IMR-90 (cell line): ENCODE measurements around the gene VDR. TPM values are rescaled to one million over a fixed set of nuclear protein-coding genes. Genes with fewer than 3 reads are reported as not detected.

Experiments
- ATAC-seq: fragments of 200-7000 bp; cut with Tn5 transposase; 2 replicates; pipeline ENCODE4 v1.9.1; 2020; ENCODE audit warnings: low read depth, mild to moderate bottlenecking, moderate library complexity
- BruUV-seq: library from RNA; stranded (reverse); fragments of 400-500 nt; replicated peaks from 2 replicates; lab custom pipeline; 2021; lab: Mats Ljungman, UMichigan
- CTCF ChIA-PET: fragments of 300-600 bp; formaldehyde crosslinking; extraction: SDS; loops from one replicate; lab custom pipeline; 2021; ENCODE audit warnings: antibody characterized with exemption; lab: Yijun Ruan, JAX
- POLR2A ChIA-PET: fragments of 300-600 bp; sonication (Branson Sonifier 250); formaldehyde crosslinking; loops from one replicate; lab custom pipeline; 2022; ENCODE audit warnings: antibody characterized with exemption; ENCODE audit not compliant: unreplicated experiment; lab: Charles Lee
- DNase-seq: peaks from one replicate; pipeline ENCODE4 v3.0.0; 2013
- H2AFZ ChIP-seq: replicated peaks from 2 replicates; pipeline ENCODE3; 2013; ENCODE audit warnings: low read length, mild to moderate bottlenecking; ENCODE audit not compliant: poor library complexity
- H2AK5ac ChIP-seq: 2 replicates; pipeline ENCODE4 v1.6.1; 2013; ENCODE audit warnings: low read depth, low read length, inconsistent platforms
- H2AK9ac ChIP-seq: replicated peaks from 2 replicates; pipeline ENCODE3; 2013; ENCODE audit warnings: mild to moderate bottlenecking, low read depth, low read length, moderate library complexity; ENCODE audit not compliant: poor library complexity
- H2BK120ac ChIP-seq: 2 replicates; pipeline ENCODE4 v1.6.1; 2013; ENCODE audit warnings: low read depth, low read length, inconsistent platforms
- H2BK15ac ChIP-seq: 3 replicates; pipeline ENCODE4 v1.6.1; 2013; ENCODE audit warnings: low read depth, low read length, inconsistent platforms
- H2BK20ac ChIP-seq: 2 replicates; pipeline ENCODE4 v1.6.1; 2013; ENCODE audit warnings: low read depth, mild to moderate bottlenecking, inconsistent platforms, low read length, moderate library complexity
- H2BK5ac ChIP-seq: 2 replicates; pipeline ENCODE4 v1.6.1; 2013; ENCODE audit warnings: mild to moderate bottlenecking, low read depth, low read length, inconsistent platforms; ENCODE audit not compliant: poor library complexity, severe bottlenecking
- H3K14ac ChIP-seq: replicated peaks from 2 replicates; pipeline ENCODE4 v1.6.1; 2013; ENCODE audit warnings: low read depth, low read length, inconsistent platforms
- H3K18ac ChIP-seq: 2 replicates; pipeline ENCODE4 v1.6.1; 2013; ENCODE audit warnings: low read depth, low read length, control low read depth
- H3K23ac ChIP-seq: 2 replicates; pipeline ENCODE4 v1.6.1; 2013; ENCODE audit warnings: low read depth, low read length, inconsistent platforms
- H3K27ac ChIP-seq: 2 replicates; pipeline ENCODE4 v1.5.1; 2013; ENCODE audit warnings: mild to moderate bottlenecking, control low read depth, low read length; ENCODE audit not compliant: insufficient read depth
- H3K27me3 ChIP-seq: 2 replicates; pipeline ENCODE4 v1.6.1; 2013; ENCODE audit warnings: low read length; ENCODE audit not compliant: control insufficient read depth, insufficient read depth
- H3K36me3 ChIP-seq: 2 replicates; pipeline ENCODE4 v1.6.1; 2013; ENCODE audit warnings: low read length, mixed read lengths; ENCODE audit not compliant: control insufficient read depth, insufficient read depth
- H3K4ac ChIP-seq: 2 replicates; pipeline ENCODE4 v1.6.1; 2013; ENCODE audit warnings: low read depth, low read length, inconsistent platforms
- H3K4me1 ChIP-seq: 2 replicates; pipeline ENCODE4 v1.6.1; 2013; ENCODE audit warnings: low read length, mixed read lengths; ENCODE audit not compliant: control insufficient read depth, insufficient read depth
- H3K4me2 ChIP-seq: 2 replicates; pipeline ENCODE4 v1.6.1; 2013; ENCODE audit warnings: low read depth, mild to moderate bottlenecking, control low read depth, low read length, moderate library complexity
- H3K4me3 ChIP-seq: 2 replicates; pipeline ENCODE4 v1.5.1; 2013; ENCODE audit warnings: low read depth, mild to moderate bottlenecking, control low read depth, low read length, moderate library complexity; ENCODE audit not compliant: insufficient read depth
- H3K56ac ChIP-seq: 2 replicates; pipeline ENCODE4 v1.6.1; 2013; ENCODE audit warnings: low read length, inconsistent platforms; ENCODE audit not compliant: insufficient read depth; ENCODE audit errors: extremely low read depth
- H3K79me1 ChIP-seq, 2 experiments: 2 replicates each; pipeline ENCODE4 v1.6.1; 2013; ENCODE audit warnings: low read length in 2 of 2, inconsistent platforms in 1 of 2, low read depth in 1 of 2
- H3K9ac ChIP-seq: 2 replicates; pipeline ENCODE4 v1.6.1; 2013; ENCODE audit warnings: low read depth, low read length, control low read depth
- H3K9me1 ChIP-seq: 2 replicates; pipeline ENCODE4 v1.6.1; 2013; ENCODE audit warnings: low read length, inconsistent platforms; ENCODE audit not compliant: insufficient read depth
- H3K9me3 ChIP-seq: 2 replicates; pipeline ENCODE4 v1.6.1; 2013; ENCODE audit warnings: low read length; ENCODE audit not compliant: control insufficient read depth, insufficient read depth
- H4K20me1 ChIP-seq: 2 replicates; pipeline ENCODE4 v1.6.1; 2013; ENCODE audit warnings: low read length, inconsistent platforms; ENCODE audit not compliant: insufficient read depth
- H4K5ac ChIP-seq: 2 replicates; pipeline ENCODE4 v1.6.1; 2013; ENCODE audit warnings: mild to moderate bottlenecking, low read depth, low read length, control low read depth
- H4K8ac ChIP-seq, 2 experiments: 2 replicates each; pipeline ENCODE4 v1.6.1; 2013; ENCODE audit warnings: low read depth in 2 of 2, low read length in 2 of 2, control low read depth in 1 of 2, inconsistent platforms in 1 of 2
- H4K91ac ChIP-seq: 2 replicates; pipeline ENCODE4 v1.6.1; 2013; ENCODE audit warnings: low read depth, low read length, inconsistent platforms; ENCODE audit not compliant: insufficient read depth
- CHD1 ChIP-seq: IDR thresholded peaks from 2 replicates; pipeline ENCODE4 v1.6.1; 2012; ENCODE audit warnings: low read depth, low read length, improper control_type of control experiment
- ELK1 ChIP-seq: fragments of 150-350 bp; IDR thresholded peaks from 2 replicates; pipeline ENCODE4 v1.6.1; 2016; ENCODE audit warnings: low read depth, mild to moderate bottlenecking, low read length, moderate library complexity, borderline replicate concordance
- POLR2A ChIP-seq: IDR thresholded peaks from 2 replicates; pipeline ENCODE4 v1.6.1; 2012; ENCODE audit warnings: mild to moderate bottlenecking, low read depth, low read length
- RCOR1 ChIP-seq: IDR thresholded peaks from 2 replicates; pipeline ENCODE4 v1.6.1; 2012; ENCODE audit warnings: mild to moderate bottlenecking, low read length, improper control_type of control experiment; ENCODE audit not compliant: insufficient replicate concordance
- USF2 ChIP-seq: fragments of 150-350 bp; IDR thresholded peaks from 2 replicates; pipeline ENCODE4 v1.6.1; 2017; ENCODE audit warnings: mild to moderate bottlenecking, antibody characterized with exemption, low read length, low read depth
- whole genome bisulfite sequencing, 2 experiments: methylation state at CpG; one replicate each; pipeline versions ENCODE4 v1.1.5 to v1.1.7; 2013; ENCODE audit warnings: missing lambda C conversion rate in 2 of 2; ENCODE audit not compliant: insufficient read length in 1 of 2; ENCODE audit errors: extremely low coverage in 2 of 2; 5-methylcytosine and 5-hydroxymethylcytosine counted together
- dilution Hi-C: fragments of 300-500 bp; cut with HindIII; formaldehyde crosslinking; loops from one replicate; pipeline ENCODE4 v1.14.3; 2018; ENCODE audit warnings: low sequenced_read_pairs; ENCODE audit not compliant: unreplicated experiment
- in situ Hi-C: fragments of 300-500 bp; cut with MboI; formaldehyde crosslinking; loops from 3 replicates; pipeline ENCODE4 v1.14.3; 2019; ENCODE audit warnings: low sequenced_read_pairs, inconsistent platforms, mixed read lengths
- intact Hi-C: fragments of 100-400 bp; cut with micrococcal nuclease; formaldehyde crosslinking; loops from 2 replicates; pipeline ENCODE4 v1.10.0; 2022
- polyA plus RNA-seq, 3 experiments: library from polyadenylated mRNA; depleted of rRNA; stranded (reverse); fragments of >200 nt; gene quantifications; 2 replicates each; pipeline ENCODE4 v1.2.3, GENCODE V29; 2012; ENCODE audit warnings: low replicate concordance in 1 of 3
- total RNA-seq: library from RNA; depleted of rRNA; stranded (reverse); fragments of >200 nt; gene quantifications from 2 replicates; pipeline ENCODE4 v1.2.3, GENCODE V29; 2012

The VDR gene
- total and polyA plus RNA-seq, 2 of the 4 experiments (the other 2 are of a cell fraction), result 5.4 to 8.5 TPM

- Histone ChIP-seq H3K9me3 (no peaks in the 10 kb centered on the region), H3K23ac (no peak overlapping the region), H3K9ac (no peak overlapping the region), H4K20me1 (no peaks in the 10 kb centered on the region), H2BK20ac (no peak overlapping the region), H3K27ac (no peak overlapping the region), H3K4ac (0 out of 2 replicates have a peak overlapping the region, but pooled peaks have one; percentile 16), H3K4me2 (no peak overlapping the region), H4K91ac (peak overlapping the region; percentile 34), H2BK120ac (peak overlapping the region; percentile 3; the same call in 1 of the 2 replicates), H4K8ac (no peak overlapping the region; a peak in 1 of 4 replicates), H4K5ac (no peak overlapping the region), H3K9me1 (peaks cover 16% of the 10 kb centered on the region), H3K18ac (no peak overlapping the region), H3K4me3 (no peak overlapping the region), H2AK9ac (no peak overlapping the region), H2AFZ (no peak overlapping the region), H3K79me1 (peaks cover 0 to 12% of the 10 kb centered on the region in 2 experiments; a peak in 2 of 4 replicates), H2AK5ac (peak overlapping the region; percentile 72; the same call in 1 of the 2 replicates), H3K36me3 (no peaks in the 10 kb centered on the region), H3K4me1 (peaks cover 18% of the 10 kb centered on the region), H3K27me3 (no peaks in the 10 kb centered on the region), H3K14ac (0 out of 2 replicates have a peak overlapping the region, but pooled peaks have one; percentile 15), H2BK5ac (no peak overlapping the region), H2BK15ac (peak overlapping the region; percentile 64; the same call in 1 of the 3 replicates), H3K56ac (no peak overlapping the region)
- TF ChIP-seq RCOR1, result no peak
- TF ChIP-seq ELK1, result no peak
- no peak for TF ChIP-seq CHD1
- TF ChIP-seq USF2, result no peak
- TF ChIP-seq POLR2A, result no peak
- intact Hi-C loops (no loop called here), dilution Hi-C loops (no loop called here), in situ Hi-C loops (no loop called here)
- no peak for DNase-seq
- CTCF ChIA-PET, result no interaction called here
- no TSS peak for BruUV-seq
- ATAC-seq, result no peak
- POLR2A ChIA-PET, result no interaction called here
- WGBS, 2 experiments, result 86% methylated on average over 2 of the region's 8 CpGs; no CpG with 5 or more reads in 1 of the 2 experiments
These were observed 36.2 kb downstream of the VDR start for GRCh38 chr12:47868552-47869031.
